ENCODE results near the gene DNAJC8. TPM values are rescaled to one million over a fixed set of nuclear protein-coding genes. Genes with fewer than 3 reads are reported as not detected.

Gene DNAJC8
- total and polyA plus RNA-seq, 2 of the 8 experiments (the other 6 are each of a cell fraction or from before 2014, with no cell fraction given) = 116 to 134 TPM

- TF ChIP-seq CREB1 (IDR thresholded peaks at IDR 0.05) (no peak), SUZ12 (IDR thresholded peaks at IDR 0.05; ENCODE audit: low read length) (no peak), GABPA (IDR thresholded peaks at IDR 0.05; ENCODE audit: borderline replicate concordance, insufficient read depth, low read length) (no peak), TCF12 (IDR thresholded peaks at IDR 0.05; ENCODE audit: low read depth, low read length) (no peak), POU5F1 (IDR thresholded peaks at IDR 0.05; ENCODE audit: low read depth, low read length) (no peak), SRF (IDR thresholded peaks at IDR 0.05; ENCODE audit: low read depth, low read length) (no peak), KDM4A (IDR thresholded peaks at IDR 0.05; ENCODE audit: low read depth, low read length, severe bottlenecking) (no peak), SIN3A (conservative IDR thresholded peaks at IDR 0.05 in 1 of 2, IDR thresholded peaks at IDR 0.05 in 1 of 2; ENCODE audit: low read depth in 1 of 2, low read length in 2 of 2) (no peak)
Observed at GRCh38 chr1:28273216-28273860, 40.5 kb upstream of the DNAJC8 start (continued).
